ENCODE results near the gene CD58.
"Not testable (repeated sequence)": the region's sequence is repeated elsewhere in the genome, so short reads cannot be mapped to it uniquely, and the experiment has no call there.

Gene CD58

DNA sequence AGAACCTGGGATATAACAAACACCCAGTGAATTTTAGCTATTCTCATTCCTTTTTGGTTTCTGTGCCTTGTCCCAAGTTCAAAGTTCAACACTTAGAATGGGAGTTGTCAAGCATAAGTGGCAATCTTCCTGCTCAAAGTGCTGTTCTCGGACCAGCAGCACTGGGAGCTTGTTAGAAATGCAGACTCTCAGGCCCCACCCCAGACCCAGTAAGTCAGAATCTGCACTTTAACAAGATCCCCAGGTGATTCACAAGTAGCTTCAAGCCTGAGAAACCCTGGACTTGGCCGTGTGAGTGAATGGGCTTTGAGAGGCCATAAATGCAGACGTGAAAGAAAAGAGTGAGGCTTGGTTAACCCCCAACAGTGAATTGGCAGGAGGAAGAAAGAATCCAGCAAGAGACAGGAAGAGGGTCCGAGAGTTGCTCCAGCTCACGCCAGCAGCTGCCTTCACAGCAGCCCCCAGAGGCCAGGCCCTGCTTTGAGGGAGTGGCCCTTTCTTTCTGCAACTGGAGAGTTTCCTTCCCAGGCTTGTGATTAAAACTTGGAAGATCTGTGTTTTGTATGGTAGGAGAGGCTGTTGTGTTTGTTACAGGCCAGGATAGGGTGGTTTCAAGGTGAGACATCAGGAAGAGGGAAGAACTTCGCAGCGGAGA is 21.3 kb upstream of the CD58 start:
- not testable (repeated sequence) for DNase-seq

- not testable (repeated sequence) for DNase-seq
Observed at GRCh38 chr1:116591006-116591950, 20.5 kb upstream of the CD58 start.

DNA sequence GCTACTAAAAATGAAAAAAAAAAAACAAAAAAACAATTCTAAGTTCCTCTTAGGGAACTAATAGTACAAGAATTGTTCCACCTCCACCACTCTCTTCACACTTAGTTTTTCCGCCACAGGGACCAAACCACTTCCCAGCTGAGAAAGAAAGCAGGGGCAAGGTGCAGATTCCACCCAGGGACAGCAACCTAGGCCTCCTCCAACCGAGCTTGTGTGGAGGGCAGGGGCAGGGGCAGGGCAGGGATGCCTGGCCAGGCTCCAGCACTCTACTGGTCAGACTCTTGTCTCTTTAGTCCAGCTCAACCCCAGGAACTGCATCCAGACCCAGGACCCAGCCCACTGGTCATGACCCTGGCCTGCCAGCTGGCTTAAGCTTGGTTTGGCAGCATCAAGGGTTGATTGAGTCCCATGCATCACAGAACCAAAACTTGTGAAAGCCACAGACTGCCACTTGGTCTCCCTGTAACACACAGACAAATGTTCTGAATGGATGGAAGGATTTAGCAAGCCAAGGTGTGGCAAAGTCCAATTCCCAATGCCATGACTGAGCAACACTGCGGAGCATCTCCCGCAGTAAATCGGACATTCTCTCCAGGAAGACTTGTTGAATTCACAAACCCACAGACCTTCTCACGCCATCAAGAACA is 19.7 kb upstream of the CD58 start:
- not testable (repeated sequence) for DNase-seq

DNA sequence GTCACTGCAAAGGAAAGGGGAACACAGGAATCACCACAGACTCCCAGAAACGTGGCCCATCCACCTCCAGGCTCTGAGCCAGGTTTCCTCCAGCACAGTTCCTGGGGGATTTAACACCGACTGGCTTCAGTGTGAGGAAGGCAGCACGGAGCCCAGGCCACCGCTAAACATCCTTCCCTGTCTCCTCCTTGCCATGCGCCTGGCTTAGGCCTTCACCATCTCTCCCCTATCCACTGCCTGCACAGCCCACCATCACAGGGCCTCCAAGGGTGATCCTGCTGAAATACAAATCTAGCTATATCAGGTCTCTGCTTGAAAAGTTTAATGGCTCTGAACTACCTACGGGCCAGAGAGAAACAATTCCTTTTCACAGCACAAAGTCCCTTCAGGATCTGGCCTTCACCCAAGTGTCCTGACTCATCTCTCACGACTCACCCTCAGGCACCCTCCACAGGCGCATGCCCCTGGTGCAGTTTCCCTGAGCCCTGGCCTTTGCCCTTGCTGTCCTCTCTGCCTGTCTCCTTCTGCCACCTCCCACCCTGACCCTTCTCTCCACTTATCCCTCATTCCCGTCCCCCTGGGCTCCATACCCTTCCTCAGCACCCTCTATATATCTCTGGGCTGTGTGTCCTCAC is 18.4 kb upstream of the CD58 start:
- DNase-seq, result not testable (repeated sequence)

DNA sequence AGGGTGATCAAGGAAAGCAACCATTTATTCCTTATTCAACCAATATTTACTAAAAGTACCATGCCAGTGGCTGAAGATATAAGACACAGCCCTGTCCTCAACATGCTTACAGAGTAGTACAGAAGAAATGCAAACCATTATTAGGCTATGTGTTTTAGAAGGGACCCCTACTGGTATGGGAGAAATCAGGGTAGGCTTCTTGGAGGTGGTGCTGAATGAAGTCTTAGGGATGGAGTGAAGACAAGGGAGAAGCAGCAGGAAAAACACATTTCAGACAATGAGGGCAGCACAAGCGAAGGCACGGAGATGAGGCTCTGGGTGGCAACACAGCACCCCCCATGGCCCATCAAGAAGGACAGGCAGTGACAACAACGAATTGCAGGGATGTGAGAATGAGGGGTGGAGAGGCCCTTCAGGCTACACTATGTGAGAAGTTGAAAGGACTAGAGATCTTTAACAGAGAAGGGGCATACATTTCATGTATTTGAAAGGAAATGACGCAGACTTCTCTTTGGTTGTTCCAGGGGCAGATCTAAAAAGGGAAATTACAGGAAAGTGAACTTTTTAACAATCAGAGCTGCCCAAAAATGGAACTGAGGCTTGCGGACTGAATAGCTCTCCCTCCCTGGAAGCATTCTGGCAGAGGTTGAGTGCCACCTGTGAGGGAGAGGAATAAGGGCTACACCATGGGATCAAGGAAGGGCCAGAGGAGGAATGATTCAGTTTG is 16.8 kb upstream of the CD58 start:
- DNase-seq, result no peak

GRCh38 chr1:116586741-116587143 is 15.9 kb upstream of the CD58 start:
- no peak for DNase-seq

- DNase-seq, result no peak
Observed at GRCh38 chr1:116585886-116586285, 15.1 kb upstream of the CD58 start.

- DNase-seq, result no peak
Observed at GRCh38 chr1:116581323-116581885, 10.6 kb upstream of the CD58 start.

GRCh38 chr1:116580446-116581322 is 9.9 kb upstream of the CD58 start:
- DNase-seq, result no peak

DNA sequence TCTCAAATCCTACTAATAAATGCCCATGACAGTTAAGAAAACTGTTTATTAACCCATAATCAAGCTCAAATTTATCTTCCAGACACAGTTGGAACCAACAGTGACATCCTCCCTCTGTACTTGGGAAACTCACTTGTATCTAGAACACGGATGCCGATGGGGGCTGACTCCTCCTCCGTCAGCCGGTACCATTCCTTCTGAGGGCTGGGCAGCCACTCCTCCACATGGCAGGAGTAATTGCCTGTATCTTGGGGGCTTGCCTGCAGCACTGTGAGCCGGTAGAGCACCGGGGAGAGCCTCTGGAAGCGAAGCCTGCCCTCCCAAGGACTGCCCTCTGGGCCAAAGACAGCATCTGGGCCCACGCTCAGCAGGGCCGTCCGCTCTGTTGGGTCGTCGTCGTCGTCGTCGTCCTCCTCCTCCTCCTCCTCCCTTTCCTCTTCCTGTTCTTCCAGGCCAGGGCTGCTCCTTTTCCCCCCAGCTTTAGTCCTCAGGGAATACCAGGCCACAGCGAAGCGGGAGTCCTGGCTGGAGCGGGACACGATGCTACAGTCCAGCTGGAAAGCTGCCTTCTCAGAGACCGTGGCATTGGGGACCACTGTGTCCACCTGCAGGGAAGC is 8.5 kb upstream of the CD58 start:
- DNase-seq, result no peak

DNA sequence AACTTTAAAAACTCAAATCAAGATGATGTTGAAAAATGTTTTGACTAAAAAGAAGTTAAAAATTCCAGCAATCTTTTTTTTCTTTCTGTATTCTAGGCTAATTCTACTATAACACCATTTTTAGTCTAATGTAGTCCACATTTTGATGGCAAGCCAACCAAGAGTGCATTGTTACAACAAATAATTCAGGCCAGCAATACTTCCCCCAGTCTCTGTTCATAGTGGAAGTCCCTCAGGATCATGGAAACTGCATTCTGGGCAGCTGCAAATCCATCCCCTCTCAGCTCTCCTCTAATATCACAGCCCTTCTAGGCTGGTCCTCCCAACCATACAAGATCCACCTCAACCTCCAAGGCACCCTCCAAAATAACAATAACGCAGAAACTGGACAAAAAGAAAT is 7.8 kb upstream of the CD58 start:
- DNase-seq, result no peak

GRCh38 chr1:116577759-116578314 is 7.0 kb upstream of the CD58 start:
- DNase-seq, result no peak

GRCh38 chr1:116574581-116575291 is 3.9 kb upstream of the CD58 start:
- DNase-seq, result peak; percentile 50 to 66

DNA sequence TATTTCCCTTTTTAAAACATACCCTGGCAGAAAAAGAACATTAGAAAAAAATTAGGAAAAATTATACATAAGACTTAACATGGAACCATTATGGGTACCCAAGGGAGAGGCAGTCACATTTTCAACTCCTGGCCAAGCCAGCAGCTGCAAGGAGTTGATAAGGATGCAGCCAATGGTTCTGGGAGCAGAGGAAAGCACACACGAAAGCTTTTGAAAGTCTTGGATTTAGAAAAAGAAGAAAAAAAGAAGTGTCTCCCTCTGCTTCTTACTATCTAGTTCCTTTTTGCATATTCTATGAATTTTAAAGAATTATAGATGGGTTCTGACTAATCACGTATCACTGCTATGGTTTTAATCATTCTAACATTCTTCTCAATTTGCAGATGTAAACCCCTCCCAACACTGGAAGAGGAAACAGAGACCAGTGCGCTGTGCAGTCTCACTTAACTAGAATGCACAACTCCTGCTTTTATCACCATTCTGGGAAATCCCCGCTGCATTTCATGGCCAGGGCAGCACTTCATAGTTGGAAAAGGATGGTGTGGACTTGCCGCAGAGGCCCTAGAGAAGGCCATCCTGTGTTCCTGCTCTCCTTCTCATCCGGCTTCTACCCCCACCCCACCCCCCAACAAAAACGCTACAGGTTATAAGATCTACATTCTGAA is 2.7 kb upstream of the CD58 start:
- no peak for DNase-seq

DNA sequence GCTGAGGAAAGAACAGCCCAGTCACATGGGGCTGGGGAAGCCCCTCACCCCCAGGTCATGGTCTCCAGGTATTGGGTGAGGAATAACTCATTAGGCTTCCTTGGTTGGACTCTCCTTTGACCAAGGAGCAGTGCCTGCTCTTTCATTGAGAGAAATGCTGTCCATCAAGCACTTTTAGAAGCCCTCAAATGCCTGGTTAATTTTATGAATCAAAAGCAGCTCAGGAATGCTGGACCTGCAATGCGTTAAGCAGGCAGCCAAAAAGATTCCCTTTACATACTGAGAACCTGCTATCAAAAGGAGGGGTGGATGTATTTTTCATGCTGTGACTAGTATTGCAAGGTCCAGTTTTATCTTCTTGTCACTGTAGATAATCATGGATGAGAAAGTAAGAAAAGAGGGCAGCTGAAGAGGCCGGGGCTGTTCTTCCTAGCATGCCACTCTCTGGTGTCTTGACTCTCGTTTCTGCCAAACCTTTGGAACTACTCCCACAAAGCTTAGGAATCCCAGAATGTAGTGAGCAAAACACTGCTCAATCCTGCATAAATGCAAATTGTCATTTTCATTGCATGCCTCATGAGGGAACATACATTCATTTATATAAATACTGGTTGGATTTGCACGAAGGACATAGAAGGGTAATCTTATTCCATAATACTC is 2.1 kb upstream of the CD58 start:
- no peak for DNase-seq

DNA sequence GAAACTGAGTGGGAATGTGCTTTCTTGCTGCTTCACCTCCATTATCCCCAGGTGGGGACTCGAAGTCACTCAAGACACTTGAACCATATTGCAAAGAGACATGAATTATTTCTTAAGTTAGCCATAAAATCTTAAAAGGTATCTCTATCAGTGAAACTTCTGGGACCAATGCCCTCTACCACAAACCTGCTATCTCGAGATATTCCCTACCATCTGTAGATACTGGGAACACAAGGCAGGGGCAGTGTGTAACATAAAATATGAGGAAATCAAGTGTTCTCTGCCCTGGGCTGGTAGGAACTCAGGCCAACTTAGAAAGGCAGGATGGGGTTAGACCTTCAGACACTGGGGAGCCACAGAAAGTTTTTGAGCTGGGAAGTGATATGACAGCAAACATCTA is 1.3 kb upstream of the CD58 start:
- no peak for DNase-seq

DNA sequence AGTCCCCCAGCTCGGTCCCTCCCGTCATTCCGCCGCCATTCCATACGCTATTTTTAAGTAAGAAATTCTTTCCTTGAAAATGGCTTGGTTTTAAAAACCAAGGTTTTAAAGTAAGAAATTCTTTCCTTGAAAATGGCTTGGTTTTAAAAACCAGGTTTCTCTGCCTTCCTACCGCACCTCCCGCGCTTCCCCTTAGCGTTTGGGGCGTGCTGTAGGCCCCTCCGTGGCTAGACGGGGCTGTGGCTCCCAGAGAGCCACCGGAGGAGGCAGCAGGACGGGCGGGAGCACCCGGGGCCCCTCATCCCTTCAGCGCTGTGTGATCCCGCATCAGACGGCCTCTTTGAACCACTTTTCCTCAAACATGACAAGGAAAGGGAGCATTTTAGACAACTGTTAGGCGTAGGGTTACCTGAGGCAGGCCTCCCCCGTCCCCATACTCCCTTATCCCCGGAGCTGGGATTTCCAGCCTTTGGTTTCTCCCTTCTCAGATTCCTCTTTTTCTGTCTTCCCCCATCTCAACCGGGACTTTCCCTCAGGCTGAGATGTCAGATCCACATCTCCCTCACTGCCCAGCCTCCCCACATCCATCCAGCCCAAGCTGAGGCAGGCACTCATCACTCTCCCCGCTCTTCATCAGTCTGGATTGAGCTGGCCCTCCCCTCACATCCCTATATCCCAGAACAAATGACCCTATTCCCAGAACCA is 541 bp upstream of the CD58 start:
- DNase-seq, result peak in 1 of 2 donors; percentile 32

All from CD4-positive, alpha-beta T cell treated with Interleukin-1 beta for 1 hour (primary cell).